Caki2 (cell line): ENCODE measurements around the gene BEX5. TPM values are rescaled to one million over a fixed set of nuclear protein-coding genes. Genes with fewer than 3 reads are reported as not detected.

Source experiments
- total RNA-seq: library from RNA; depleted of rRNA; stranded (reverse); fragments of >200 nt; shearing (Covaris generic); gene quantifications from 2 replicates; pipeline ENCODE4 v1.2.3, GENCODE V29; 2014; ENCODE audit warnings: low replicate concordance; rRNA removed

The BEX5 gene
- total RNA-seq, 1 experiment from 2014 or later, result 0.64 TPM

Other genes with a start within 250 kb of the BEX5 start
- 0.70 and 0.74 TPM in 2 replicates for gene ZMAT1, start 223.9 kb downstream of the BEX5 start, total RNA-seq
- not detected in 2 replicates for gene TCEAL2, start 30.3 kb downstream of the BEX5 start, total RNA-seq
- not detected in 2 replicates for gene TCEAL6, start 13.5 kb downstream of the BEX5 start, total RNA-seq
- not detected in 2 replicates for gene TCP11X1, start 59.3 kb upstream of the BEX5 start, total RNA-seq
- not detected in 2 replicates for gene NXF2, start 91.2 kb upstream of the BEX5 start, total RNA-seq